GM15510 (cell line): ENCODE results near the gene IKBKE.

Experiments
- POLR2A ChIP-seq: IDR thresholded peaks from 3 replicates; pipeline ENCODE4 v1.6.1; 2011; ENCODE audit warnings: borderline replicate concordance; ENCODE audit not compliant: insufficient read length; ENCODE audit errors: extremely low read depth

Gene IKBKE

GRCh38 chr1:206477110-206477509 is 6.8 kb downstream of the IKBKE start:
- no peak for TF ChIP-seq POLR2A

DNA sequence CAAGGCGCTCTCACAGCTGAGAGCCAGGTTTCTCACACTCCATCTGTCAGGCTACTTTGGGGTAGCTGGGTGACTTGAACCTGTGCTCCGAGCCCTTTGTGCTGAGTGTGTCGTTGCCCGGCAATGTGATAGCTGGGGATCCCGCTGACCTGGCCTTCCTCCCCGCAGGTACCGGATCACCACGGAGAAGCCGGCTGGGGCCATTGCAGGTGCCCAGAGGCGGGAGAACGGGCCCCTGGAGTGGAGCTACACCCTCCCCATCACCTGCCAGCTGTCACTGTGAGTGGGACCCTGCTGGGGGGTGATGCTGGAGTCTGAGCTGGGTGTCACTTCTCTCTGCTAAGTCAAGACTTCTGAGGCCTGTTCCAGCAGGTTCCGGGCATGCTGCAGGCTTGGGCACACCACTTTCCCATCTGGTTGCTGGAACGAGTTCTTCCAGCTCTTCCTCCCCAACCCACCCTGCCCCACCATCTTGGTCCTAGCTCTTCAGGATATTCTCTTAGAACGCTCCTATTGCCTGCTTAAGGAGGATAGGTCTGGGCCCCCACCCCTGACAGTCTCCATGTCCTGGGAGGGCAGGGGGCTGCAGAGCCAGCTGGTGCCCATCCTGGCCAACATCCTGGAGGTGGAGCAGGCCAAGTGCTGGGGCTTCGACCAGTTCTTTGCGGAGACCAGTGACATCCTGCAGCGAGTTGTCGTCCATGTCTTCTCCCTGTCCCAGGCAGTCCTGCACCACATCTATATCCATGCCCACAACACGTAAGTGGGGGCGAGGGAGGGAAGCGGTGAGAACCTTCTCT is 7.5 kb downstream of the IKBKE start:
- TF ChIP-seq POLR2A = no peak

GRCh38 chr1:206478746-206479145 is 8.5 kb downstream of the IKBKE start:
- no peak for TF ChIP-seq POLR2A

DNA sequence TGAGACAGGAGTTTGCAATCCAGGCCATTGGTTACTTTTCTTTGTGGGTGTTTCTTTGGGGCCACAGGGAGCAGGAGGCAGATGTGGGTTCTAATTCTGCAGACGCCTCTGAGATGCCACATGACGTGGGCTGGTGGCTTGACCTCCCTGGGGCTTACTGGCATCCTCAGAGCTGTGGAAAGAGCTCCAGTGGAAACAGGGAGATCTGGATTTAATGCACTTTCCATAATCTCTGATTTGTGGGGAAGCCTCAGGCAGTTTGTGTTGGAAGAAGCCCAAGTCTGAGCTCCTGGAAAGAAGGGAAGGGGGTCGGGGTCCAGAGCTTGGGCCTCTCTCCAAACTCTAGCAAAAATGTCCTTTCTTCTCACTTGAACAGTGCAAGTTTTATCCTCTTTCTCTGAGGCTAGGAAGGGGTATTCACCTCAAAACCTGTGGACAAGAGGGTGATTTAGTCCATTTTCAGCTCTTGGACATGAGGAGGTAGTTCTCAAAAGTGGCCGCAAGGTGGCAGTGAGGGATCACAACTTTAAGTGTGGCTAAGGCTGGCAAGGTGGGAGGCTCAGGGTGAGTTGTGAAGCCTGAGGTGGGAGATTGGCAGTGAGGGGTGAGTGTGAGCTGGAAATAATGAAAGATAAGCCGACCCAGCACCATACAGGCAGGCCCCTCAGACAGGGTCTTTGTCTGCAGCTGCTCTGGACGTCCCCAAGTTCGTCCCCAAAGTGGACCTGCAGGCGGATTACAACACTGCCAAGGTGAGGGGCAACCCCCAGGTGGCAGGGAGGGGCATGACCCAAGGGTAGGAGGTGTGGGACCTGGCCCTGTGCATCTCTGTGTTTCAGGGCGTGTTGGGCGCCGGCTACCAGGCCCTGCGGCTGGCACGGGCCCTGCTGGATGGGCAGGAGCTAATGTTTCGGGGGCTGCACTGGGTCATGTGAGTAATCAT is 9.2 kb downstream of the IKBKE start:
- no peak for TF ChIP-seq POLR2A

- no peak for TF ChIP-seq POLR2A
These were observed 9.9 kb downstream of the IKBKE start for GRCh38 chr1:206480211-206480610.

GRCh38 chr1:206482611-206483010 is 12.3 kb downstream of the IKBKE start:
- no peak for TF ChIP-seq POLR2A

GRCh38 chr1:206484901-206485300 is 14.6 kb downstream of the IKBKE start:
- TF ChIP-seq POLR2A = no peak

GRCh38 chr1:206486995-206487788 is 16.9 kb downstream of the IKBKE start:
- no peak for TF ChIP-seq POLR2A

- TF ChIP-seq POLR2A = no peak
These were observed 17.7 kb downstream of the IKBKE start for GRCh38 chr1:206487970-206488369.

DNA sequence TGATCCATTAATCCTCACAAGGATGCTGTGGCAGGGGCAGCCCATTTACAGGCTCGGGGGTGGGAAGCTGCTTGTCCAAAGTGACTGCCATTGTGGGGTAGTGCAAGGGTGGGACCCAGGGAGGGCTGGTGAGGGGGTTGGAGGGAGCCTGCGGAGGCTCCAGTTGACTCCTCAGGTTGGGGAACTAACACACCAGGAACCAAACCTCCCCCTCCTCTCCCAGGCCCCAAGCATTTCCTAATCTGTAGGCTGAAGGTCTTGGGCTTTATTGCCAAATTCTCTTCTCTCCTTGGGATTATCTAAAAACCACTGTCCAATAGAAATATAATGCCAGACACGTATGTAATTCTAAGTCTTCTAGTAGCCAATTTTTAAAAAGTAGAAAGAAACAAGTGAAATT is 18.2 kb downstream of the IKBKE start:
- TF ChIP-seq POLR2A = no peak

- no peak for TF ChIP-seq POLR2A
These were observed 19.9 kb downstream of the IKBKE start for GRCh38 chr1:206489980-206490770.

- TF ChIP-seq POLR2A = no peak
These were observed 20.6 kb downstream of the IKBKE start for GRCh38 chr1:206490771-206491405.

DNA sequence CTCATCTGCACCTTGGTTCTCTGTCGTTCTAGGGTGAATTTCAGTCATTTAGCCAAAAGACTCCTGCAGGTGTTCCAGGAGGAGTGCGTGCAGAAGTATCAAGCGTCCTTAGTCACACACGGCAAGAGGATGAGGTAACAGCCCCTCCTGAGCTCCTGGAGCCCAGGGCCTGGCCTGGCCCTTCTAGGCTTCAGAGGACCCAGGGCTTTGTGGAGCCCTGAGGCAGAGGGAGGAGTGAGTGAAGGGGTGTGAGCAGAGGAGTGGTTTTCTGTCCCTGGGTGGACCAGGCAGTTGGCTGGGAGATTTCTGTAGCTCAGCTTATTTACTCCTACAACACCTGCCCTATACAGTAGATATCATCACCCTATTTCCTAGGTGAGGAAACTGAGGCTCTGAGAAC is 21.3 kb downstream of the IKBKE start:
- TF ChIP-seq POLR2A = no peak

DNA sequence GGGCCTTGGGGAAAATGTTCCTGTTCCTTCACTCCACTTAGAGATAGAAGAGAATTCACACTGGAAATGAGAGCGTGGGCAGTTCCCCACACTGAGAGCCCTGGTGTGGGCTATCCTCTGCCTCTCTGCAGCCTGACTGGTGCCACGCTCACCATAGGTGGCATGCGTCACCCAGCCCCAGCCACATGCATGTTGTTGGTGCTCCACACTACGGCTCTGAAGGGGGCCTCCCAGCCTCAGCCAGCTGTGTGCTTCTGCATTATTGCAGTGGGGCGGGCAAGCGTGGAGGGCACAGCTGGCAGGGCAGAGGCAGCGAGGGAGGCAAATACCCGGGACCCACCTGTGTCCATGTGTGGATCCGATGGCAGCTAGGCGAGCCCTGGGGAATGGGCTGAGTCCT is 22.3 kb downstream of the IKBKE start:
- TF ChIP-seq POLR2A = no peak

- no peak for TF ChIP-seq POLR2A
These were observed 23.0 kb downstream of the IKBKE start for GRCh38 chr1:206493279-206493678.
